ENCODE measurements around the gene TSPAN18. TPM values are rescaled to one million over a fixed set of nuclear protein-coding genes. Genes with fewer than 3 reads are reported as not detected.
A peak's percentile ranks its signal among the peaks of the same experiment; 100 is the strongest.

Gene TSPAN18
- total RNA-seq, 2 experiments from 2014 or later: not detected

GRCh38 chr11:44774108-44774507 lies 47.3 kb downstream of the TSPAN18 start:
- no peak for DNase-seq (ENCODE audit: low spot score)
- H3K9me3 ChIP-seq (ENCODE audit: low read length): no peaks in the 10 kb centered on the region
- no peak overlapping the region for H3K27ac ChIP-seq (ENCODE audit: low read depth, low read length, poor library complexity, severe bottlenecking)
- CTCF ChIA-PET (ENCODE audit: unreplicated experiment): no interaction called here
- no peaks in the 10 kb centered on the region for H3K9me2 ChIP-seq (ENCODE audit: insufficient read depth, low read length)
- no peak overlapping the region for H2AFZ ChIP-seq (ENCODE audit: low read length)
- no peaks in the 10 kb centered on the region for H3K79me2 ChIP-seq (ENCODE audit: insufficient read depth, low read depth, low read length)
- intact Hi-C loops (cut with micrococcal nuclease; ENCODE audit: unreplicated experiment): no loop called here
- no peak overlapping the region for H3K4me2 ChIP-seq (ENCODE audit: low read length)
- no peaks in the 10 kb centered on the region for H3K4me1 ChIP-seq (ENCODE audit: insufficient read depth, low read length, poor library complexity, severe bottlenecking)
- POLR2A ChIA-PET: no interaction called here
- H4K20me1 ChIP-seq (ENCODE audit: insufficient read depth, low read length): no peaks in the 10 kb centered on the region
- no peak overlapping the region for H3K4me3 ChIP-seq (ENCODE audit: low read depth, low read length, poor library complexity, severe bottlenecking)
- no TSS peak for BruUV-seq (replicated peaks)
- TF ChIP-seq CTCF (conservative IDR thresholded peaks at IDR 0.05; ENCODE audit: low read length): no peak
- no peak for TF ChIP-seq EZH2phosphoT487 (IDR thresholded peaks at IDR 0.05; ENCODE audit: borderline replicate concordance, low read depth, low read length)
- H3K36me3 ChIP-seq (ENCODE audit: insufficient read depth, low read length): no peaks in the 10 kb centered on the region

GRCh38 chr11:44774731-44775130 lies 48.0 kb downstream of the TSPAN18 start:
- no peaks in the 10 kb centered on the region for H3K36me3 ChIP-seq (ENCODE audit: insufficient read depth, low read length)
- ChIA-PET POLR2A (no interaction called here), CTCF (ENCODE audit: unreplicated experiment) (no interaction called here)
- no peak overlapping the region for H3K4me2 ChIP-seq (ENCODE audit: low read length)
- no peaks in the 10 kb centered on the region for H3K9me2 ChIP-seq (ENCODE audit: insufficient read depth, low read length)
- BruUV-seq (replicated peaks): no TSS peak
- H3K4me3 ChIP-seq (ENCODE audit: low read depth, low read length, poor library complexity, severe bottlenecking): no peak overlapping the region
- H2AFZ ChIP-seq (ENCODE audit: low read length): no peak overlapping the region
- no peaks in the 10 kb centered on the region for H3K4me1 ChIP-seq (ENCODE audit: insufficient read depth, low read length, poor library complexity, severe bottlenecking)
- H3K9me3 ChIP-seq (ENCODE audit: low read length): no peaks in the 10 kb centered on the region
- H3K27ac ChIP-seq (ENCODE audit: low read depth, low read length, poor library complexity, severe bottlenecking): no peak overlapping the region
- H3K79me2 ChIP-seq (ENCODE audit: insufficient read depth, low read depth, low read length): no peaks in the 10 kb centered on the region
- TF ChIP-seq CTCF (conservative IDR thresholded peaks at IDR 0.05; ENCODE audit: low read length) (no peak), EZH2phosphoT487 (IDR thresholded peaks at IDR 0.05; ENCODE audit: borderline replicate concordance, low read depth, low read length) (no peak)
- intact Hi-C loops (cut with micrococcal nuclease; ENCODE audit: unreplicated experiment): loop anchor here (1.0 to 5.0 kb wide), 2 partner anchors 153 to 217 kb away; no protein-coding TSS in a partner anchor
- no peaks in the 10 kb centered on the region for H4K20me1 ChIP-seq (ENCODE audit: insufficient read depth, low read length)
- DNase-seq (ENCODE audit: low spot score): no peak

GRCh38 chr11:44775366-44775984 lies 48.7 kb downstream of the TSPAN18 start:
- ChIA-PET CTCF (ENCODE audit: unreplicated experiment) (no interaction called here), POLR2A (interaction anchor here (0.7 kb wide), 1 partner anchor 496 kb away, joined by 3 read pairs; no protein-coding TSS in a partner anchor)
- no peak overlapping the region for H3K27ac ChIP-seq (ENCODE audit: low read depth, low read length, poor library complexity, severe bottlenecking)
- no peaks in the 10 kb centered on the region for H4K20me1 ChIP-seq (ENCODE audit: insufficient read depth, low read length)
- no peaks in the 10 kb centered on the region for H3K79me2 ChIP-seq (ENCODE audit: insufficient read depth, low read depth, low read length)
- peak; percentile 51 for DNase-seq (ENCODE audit: low spot score)
- no TSS peak for BruUV-seq (replicated peaks)
- H3K9me3 ChIP-seq (ENCODE audit: low read length): no peaks in the 10 kb centered on the region
- no peak overlapping the region for H3K4me2 ChIP-seq (ENCODE audit: low read length)
- no peak overlapping the region for H2AFZ ChIP-seq (ENCODE audit: low read length)
- TF ChIP-seq CTCF (conservative IDR thresholded peaks at IDR 0.05; ENCODE audit: low read length): peak; percentile 87
- TF ChIP-seq EZH2phosphoT487 (IDR thresholded peaks at IDR 0.05; ENCODE audit: borderline replicate concordance, low read depth, low read length): no peak
- H3K36me3 ChIP-seq (ENCODE audit: insufficient read depth, low read length): no peaks in the 10 kb centered on the region
- no peak overlapping the region for H3K4me3 ChIP-seq (ENCODE audit: low read depth, low read length, poor library complexity, severe bottlenecking)
- no peaks in the 10 kb centered on the region for H3K4me1 ChIP-seq (ENCODE audit: insufficient read depth, low read length, poor library complexity, severe bottlenecking)
- H3K9me2 ChIP-seq (ENCODE audit: insufficient read depth, low read length): no peaks in the 10 kb centered on the region
- intact Hi-C loops (cut with micrococcal nuclease; ENCODE audit: unreplicated experiment): loop anchor here (1.0 to 5.0 kb wide), 2 partner anchors 154 to 218 kb away; no protein-coding TSS in a partner anchor
